HG03571 (cell line): ENCODE data around the gene P2RY4.
A peak's percentile ranks its signal among the peaks of the same experiment; 100 is the strongest.
"Not testable (repeated sequence)": the region's sequence is repeated elsewhere in the genome, so short reads cannot be mapped to it uniquely, and the experiment has no call there.

Experiments
- ATAC-seq: cut with Tn5 transposase; IDR thresholded peaks from one replicate; pipeline ENCODE4 v1.9.1; 2021; ENCODE audit not compliant: unreplicated experiment

The P2RY4 gene

DNA sequence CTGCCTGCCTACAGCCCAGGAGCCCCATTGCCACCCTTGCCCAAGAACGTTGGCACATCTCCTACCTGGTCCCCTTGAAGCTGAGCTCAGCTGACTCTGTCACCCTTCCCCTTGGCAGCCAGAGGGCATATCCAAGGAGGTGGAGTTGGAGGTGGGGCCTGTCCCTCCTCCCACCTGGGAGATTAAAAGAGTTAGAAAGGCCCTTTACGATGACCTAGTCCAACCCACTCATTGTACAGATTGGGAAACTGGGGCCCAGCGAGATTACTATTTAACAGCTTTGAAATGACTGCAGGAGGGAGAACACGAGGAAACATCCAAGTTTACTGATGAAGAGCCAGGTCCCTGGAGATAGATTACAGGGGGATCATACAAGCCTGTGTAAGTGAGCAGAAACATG is at the start of gene P2RY4:
Gene P2RY4, minus strand, starts transcription at position 101 of the 400 bp plus-strand sequence. CDS start 580 bp downstream, outside the sequence.
- no peak for ATAC-seq

DNA sequence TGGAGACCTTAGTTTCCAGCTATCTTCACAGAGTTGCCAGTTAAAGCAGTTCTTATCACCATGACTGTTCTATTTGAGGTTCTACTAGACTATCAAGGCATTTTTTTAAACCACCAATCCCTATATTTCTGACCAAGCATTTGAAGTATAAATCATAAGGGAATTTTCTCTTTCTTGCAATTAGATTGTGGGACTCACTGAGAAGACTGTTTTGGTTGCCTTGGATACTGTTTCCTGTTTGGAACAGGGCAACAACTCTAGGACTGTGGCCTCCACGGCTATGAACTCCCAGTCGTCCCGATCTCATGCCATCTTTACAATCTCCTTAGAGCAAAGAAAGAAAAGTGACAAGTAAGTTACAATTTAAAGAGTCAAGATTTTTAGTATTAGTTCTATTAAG is 41.7 kb upstream of the P2RY4 start:
- ATAC-seq, result no peak

DNA sequence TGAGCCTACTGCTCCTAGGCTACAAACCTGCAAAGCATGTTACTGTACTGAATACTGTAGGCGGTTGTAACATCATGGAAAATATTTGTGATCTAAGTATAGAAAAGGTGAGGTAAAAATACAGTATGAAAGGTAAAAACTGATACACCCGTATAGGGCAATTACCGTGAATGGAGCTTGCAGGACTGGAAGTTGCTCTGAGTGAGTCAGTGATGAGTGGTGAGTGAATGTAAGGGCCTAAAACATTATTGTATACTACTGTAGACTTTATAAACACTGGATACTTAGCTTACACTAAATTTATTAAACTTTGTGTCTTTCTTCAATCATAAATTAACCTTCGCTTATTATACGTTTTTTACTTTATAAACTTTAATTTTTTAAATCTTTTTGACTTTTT is 33.6 kb upstream of the P2RY4 start:
- no peak for ATAC-seq

DNA sequence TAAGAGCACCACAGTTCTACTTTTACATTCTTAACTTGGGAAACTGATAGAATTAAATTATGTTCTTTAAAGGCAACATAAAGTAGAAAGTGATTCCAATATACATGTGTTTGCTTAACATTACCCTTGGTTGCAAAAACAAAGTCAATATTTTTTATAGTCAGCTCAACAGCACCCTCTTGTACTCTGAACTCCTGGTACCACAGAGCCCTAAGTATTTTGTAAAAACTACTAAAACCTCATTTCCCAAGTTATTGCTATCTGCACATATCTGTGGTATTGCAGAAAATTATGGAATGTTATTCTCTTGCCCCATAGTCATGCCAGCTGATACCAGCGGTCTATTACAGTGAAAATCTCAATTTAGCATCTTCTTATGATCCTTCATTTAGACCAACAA is 32.8 kb upstream of the P2RY4 start:
- ATAC-seq, result no peak

DNA sequence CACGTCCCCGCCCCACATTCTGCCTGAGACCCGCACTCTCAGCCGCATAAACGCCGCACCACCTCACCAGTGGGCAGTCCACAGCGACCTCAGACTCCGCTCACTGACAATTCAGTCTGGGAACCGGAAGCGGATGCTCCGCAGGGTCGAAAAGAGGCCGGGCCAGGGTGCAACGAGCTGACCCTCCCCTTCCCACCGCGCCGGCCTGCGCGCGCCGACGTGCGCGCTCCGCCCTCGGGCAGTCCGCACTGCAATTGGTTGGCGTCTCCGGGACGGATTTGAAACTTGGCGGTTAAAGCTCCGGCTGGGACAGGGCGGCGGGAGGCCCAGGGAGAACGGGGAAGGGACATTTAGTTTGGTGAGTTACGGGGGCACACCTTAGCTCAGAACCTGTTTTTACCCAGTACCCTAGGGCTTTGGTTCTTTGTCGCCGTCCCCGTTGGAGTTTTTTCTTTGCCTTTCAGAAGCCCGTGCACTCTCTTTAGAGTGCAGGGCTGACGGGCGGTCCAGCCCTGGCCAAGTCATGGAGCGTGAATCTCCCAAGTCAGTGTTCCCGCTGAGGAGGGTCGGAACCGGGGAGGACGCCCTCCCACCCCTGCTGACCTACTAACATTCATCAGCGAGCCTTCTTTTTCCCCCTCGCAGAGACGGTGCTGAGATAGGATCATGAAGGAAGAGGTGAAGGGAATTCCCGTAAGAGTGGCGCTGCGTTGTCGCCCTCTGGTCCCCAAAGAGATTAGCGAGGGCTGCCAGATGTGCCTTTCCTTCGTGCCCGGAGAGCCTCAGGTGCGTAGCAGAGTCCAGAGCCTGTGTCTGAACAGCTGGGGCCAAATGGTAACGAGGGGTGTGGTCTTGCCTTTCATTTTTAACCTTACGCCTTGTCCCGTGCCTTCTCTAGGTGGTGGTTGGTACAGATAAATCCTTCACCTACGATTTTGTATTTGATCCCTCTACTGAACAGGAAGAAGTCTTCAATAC is 30.1 kb upstream of the P2RY4 start, which contains the start of the genes KIF4A and PDZD11:
Gene KIF4A, plus strand, starts transcription at position 312 of the 978 bp plus-strand sequence. Its CDS starts 355 bp downstream, at position 667.
Gene PDZD11, minus strand, starts transcription at position 135 of the 978 bp plus-strand sequence. CDS start 586 bp downstream, outside the sequence.
- ATAC-seq, result peak; percentile 92

DNA sequence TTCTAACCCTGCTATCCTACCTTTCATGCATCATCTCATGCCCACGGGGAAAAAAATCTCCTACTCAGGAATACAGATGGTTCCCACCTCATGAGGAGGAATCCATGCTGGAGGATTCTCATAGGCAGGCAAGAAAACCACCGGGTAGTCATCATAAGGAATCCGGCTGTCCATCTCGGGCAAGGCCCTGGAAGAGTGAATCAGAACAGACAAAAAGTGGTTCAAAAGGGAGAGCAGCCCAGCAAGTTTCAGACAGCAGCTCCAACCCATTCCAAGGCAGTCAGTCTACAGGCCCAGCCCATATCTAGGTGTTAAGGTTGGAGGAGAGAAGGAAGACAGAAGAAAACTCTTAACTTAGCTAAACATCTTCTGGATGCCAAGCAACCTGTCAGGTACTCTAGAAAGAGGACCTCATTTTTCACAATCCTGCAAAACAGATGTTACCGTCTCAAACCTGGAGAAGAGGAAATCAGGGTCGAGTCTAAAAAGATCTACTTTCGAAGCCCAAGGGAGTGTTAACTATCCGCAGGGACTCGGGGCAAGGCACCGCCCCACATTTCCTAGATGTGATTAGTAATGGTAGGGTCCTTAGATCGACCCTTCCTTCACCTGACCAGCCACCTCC is 29.3 kb upstream of the P2RY4 start:
- no peak for ATAC-seq

DNA sequence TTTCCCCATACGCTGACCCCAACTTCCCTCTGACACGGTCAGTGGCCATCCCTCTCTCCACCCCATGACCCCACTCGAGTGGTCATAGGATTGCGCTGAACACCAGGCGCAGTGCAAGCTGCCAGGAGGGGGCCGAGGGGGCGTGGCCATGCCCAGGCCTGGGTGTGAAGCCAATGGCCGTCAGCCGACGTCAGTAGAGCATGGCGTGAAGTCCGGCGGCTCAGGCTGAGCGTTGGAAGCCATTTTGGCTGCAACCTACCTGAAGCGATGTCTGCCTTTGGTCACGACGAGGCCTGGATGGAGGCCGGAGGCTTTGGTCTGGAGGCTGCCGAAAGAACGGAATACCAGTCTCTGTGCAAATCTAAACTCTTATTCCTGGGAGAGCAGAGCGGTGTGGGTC is 21.9 kb upstream of the P2RY4 start, which contains the start of gene RAB41:
Gene RAB41, plus strand, starts transcription at position 222 of the 400 bp plus-strand sequence. Its CDS starts 46 bp downstream, at position 268.
- no peak for ATAC-seq

DNA sequence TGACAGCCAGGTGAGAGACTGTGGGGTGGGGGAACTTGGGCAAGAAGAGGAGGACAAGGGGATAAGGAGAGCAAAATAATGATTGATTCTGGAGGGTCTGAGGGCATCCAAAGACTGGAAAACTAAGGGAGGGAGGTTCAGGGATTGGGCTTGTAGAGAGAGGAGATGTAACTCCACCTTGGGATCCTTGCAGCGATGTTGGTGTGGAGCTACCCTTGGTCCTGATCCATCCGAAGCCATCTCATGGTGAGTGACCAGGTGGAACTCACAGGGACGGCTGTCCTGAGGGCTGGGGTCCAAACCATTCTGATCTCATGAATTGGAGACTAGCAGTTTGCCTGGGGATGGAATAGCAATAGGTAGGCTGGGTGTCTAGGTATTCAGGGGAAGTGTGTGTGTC is 20.6 kb upstream of the P2RY4 start:
- ATAC-seq, result no peak

DNA sequence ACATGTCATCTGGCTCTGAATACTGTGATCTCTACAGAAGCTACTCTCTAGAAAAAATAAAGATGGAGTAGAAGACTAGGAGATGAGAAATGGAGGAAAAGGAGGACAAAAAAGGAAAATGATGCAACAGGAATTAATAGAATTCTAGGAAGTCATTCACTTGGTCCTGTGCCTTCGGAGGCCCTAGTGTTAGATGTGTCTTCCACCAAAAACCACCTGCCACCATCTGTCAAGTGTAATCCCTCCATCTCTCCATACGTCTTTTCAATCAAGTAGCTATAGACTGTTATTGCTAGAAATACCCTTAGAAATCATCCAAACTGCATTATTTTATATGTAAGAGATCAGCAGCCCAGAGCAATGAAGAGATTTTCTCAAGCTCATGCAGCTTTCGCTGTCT is 19.1 kb upstream of the P2RY4 start:
- ATAC-seq, result no peak

DNA sequence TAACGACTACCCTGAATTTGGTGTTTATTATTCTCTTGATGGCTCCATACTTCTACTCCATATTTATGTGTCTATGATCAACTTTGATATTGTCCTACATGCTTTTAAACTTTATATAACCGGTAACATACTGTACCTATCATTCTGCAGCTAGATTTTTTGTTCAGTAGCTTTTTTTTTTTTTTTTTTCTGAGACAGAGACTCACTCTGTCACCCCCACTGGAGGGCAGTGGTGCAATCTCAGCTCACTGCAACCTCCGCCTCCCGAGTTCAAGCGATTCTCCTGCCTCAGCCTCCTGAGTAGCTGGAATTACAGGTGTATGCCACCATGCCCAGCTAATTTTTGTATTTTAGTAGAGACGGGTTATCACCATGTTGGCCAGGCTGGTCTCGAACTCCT is 14.0 kb upstream of the P2RY4 start:
- not testable (repeated sequence) for ATAC-seq

DNA sequence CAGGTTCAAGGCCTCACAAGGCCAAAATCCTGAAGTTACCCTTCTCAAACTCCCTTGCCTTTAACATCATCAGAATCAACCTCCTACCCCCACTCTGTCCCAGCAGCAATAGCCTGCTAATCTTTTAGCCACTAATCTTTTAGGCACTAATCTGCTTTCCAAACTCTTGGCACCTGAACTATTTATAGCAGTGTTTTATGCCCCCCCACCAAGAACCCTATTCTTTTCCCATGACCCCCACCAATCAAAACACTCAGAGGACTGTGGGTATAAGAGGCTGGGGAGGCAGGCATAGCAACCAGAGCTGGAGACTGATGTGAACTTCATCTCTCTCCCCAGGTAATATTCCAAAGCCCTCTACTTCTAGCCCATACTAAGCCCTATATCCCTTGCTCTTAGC is 8.0 kb upstream of the P2RY4 start, which contains the start of gene ARR3:
Gene ARR3, plus strand, starts transcription at position 301 of the 400 bp plus-strand sequence. CDS start 1,052 bp downstream, outside the sequence.
- ATAC-seq, result no peak

DNA sequence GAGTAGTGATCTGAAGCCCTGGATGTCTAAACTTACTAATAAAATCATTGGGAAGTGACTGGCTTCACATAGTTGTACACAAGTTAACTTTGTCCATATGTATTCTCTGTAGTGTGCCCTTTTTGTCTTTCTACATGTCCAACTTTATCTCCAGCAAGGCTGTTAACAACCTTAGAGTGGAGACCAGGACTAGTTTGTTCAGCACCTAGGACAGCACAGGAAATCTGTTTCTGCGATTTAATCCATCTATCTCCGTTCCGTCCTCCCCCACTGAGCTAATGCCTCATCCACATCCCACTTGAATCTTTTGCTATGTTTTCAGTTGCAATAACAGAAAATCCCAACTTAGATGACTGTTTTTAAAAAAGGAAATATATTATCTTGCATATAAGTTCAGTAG is 4.8 kb upstream of the P2RY4 start:
- no peak for ATAC-seq

DNA sequence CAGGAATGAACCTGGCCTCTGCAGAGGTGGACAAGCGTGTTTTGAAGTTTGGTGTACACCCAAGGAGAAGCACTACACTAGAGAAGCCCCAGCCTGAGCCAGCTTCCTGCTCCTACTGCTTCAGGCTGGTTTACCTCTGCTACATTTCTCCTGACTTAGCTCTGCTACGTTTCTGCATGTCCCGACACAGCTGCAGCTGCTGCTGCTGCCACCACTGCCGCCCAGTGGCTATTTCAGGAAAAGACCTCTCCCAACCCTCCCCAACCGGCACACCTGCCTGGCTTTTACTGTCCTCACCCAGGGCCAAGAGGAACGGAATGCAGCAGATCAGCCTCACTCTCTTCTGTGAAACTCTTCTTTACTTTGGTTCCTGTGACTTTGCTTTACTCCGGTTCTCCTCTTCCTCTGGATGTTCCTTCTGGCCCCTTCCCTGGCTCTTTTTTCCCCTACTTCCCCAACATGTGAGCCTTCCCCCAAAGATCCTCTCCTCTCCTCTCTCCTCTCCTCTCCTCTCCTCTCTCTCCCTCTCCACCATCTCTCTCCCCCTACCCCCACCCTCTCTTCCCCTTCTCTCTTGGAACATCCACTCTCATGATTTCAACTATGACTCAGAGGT is 3.1 kb upstream of the P2RY4 start:
- ATAC-seq, result no peak

DNA sequence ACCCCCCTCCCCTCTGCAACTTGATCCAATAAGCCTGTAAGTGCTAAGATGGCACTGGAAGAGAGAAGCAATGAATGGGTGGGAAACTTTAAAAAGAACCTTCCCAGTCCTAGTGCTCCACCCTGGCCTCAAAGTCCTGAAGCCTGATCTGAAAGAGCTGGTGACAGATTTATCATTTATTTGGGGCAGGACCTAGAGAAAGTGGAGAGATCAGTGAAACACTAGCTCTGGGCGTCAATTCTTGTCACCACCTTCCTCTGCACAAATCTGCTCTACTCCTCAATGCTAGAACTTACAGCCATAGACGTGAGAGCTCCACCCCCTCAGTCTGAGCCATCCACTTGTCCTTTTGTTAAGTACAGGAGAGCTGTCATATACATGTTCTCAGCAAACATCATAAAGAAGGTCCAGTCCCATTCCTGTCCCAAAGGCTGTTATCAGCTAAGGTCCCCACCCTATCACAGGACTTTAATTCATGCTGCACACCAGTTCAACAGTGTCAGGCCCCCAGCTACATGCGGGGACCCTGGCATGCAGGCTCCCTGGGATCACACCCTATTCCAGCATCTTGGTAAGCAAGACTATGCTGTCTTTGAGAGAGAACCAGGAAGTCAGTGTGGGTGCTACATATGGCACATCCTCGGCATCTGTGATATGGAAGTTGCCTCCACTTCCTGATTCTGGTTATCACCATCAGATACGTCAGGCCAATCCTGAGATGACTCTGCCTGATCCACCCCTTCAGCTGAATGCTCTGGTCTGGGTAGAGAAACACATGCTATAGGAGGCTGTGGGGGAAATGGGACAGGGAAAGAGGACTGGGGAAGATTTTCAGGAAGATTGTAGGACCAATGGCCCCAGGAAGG is 2.3 kb downstream of the P2RY4 start:
- no peak for ATAC-seq

DNA sequence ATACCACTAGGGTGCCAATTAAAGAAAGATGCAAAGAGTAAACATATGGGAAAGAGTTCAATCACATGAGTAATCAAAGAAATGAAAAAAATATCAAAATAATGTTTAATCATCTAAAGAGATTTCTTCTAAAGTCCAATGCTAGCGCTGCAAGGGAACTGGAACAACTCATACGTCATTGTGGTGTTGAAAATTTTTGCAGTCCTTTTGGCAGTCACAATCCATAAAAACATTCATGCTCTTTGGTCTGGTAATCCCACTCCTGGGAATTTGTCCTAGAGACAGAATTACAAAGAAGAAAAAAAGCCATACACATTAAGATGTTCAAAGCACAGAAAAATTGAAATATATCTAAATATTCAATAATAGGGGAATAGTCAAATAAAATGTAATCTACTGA is 4.6 kb downstream of the P2RY4 start:
- no peak for ATAC-seq

DNA sequence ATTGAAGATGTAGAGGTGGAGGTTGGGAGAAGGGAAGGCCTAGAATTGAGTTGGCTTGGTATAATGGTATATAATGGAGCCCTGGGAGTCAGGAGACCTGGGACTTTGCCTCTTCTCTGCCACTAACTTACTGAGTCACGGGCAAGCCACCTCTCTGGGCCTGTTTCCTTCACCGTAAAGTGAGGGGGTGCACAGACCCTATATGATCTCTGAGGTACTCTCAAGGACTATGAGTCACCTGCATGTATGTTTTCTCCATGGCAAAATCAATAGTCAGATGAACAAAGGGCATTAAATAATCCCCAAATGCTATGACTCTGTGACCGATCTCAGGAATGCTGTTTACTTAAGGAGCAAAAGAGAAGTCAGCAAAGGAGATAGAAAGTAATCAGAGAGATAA is 5.1 kb downstream of the P2RY4 start:
- no peak for ATAC-seq

DNA sequence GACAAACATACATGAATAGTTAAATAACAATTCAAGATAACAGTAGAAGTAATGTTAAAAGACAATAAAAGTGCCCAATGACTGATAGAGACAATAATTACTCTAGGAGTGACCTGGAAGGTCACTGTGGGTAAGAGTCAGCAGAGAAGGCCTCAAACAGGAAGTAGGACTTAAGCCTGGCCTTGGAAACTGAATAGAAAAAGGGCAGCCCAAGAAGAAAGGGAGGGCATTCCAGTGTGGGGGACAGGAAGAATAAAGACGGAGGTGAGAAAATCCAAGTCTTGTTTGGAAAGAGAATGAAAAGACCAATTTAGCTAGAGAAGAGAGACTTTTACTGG is 6.0 kb downstream of the P2RY4 start:
- no peak for ATAC-seq

DNA sequence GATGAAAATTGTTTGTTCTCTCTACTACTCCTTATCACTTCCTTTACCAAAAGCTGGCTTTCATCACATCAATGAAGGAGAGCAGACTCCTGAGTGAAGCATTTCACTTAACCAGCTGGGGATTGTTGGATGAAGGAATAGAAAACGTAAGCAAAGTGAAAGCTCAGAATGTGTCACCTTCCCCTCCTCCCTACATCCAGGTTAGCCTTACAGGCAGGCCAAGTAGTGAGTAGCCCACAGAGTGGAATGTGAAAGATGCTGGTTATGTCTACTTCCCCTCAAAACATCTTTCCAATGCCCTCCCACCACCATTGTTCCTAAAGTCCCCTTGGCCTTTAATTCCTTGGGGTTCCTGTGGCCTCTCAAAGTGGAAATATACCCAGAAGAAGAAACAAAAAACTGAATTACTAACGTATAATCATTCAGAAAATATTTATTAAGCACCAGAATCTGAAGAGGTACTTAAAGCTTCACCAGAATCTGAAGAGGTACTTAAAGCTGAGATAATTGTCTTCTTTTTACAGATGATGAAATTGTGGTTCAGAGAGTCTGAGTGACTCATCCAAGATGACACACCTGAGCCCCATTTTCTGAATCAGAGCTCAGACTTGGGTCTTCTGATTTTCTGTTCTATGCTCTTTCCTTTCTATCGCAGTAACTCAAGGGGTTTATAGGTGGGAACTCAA is 6.5 kb downstream of the P2RY4 start:
- no peak for ATAC-seq

DNA sequence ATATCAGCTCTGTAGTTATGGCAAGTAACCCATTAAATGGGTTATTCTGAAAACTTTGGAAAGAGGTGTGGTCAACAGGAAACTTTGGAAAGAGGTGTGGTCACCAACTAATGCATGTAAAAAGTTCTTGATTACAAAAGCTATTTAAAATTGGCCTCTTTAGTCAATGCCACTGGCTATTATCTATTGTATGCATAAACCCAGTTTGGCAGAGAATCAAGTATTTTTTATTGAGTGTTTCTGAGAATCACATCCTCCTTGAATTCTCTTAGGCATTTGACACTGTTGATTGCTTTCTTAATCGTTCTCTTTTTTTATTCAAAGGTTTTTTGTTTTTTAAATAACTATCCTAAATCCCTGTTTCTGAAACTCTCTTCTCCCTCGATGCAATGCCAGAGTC is 7.5 kb downstream of the P2RY4 start:
- ATAC-seq, result no peak

DNA sequence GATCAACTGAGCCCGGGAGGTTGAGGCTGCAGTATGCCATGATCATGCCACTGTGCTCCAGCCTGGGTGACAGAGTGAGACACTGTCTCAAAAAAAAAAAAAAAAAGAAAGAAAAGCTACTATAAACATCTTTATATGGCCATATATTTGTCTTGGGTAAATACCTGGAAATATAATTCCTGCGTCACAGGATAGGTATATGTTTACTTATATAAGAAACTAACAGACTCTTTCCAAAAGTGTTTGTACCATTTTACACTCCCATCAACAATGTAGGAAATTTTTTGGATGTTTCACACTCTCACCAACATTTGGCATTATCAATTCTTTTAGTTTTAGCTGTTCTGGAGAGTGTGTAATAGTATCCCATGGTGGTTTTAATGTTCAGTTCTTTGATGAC is 12.8 kb downstream of the P2RY4 start:
- no peak for ATAC-seq
